Measurements from ENCODE around the gene ERFL.

The ERFL gene

GRCh38 chr19:41928754-41929535 lies 696 bp upstream of the ERFL start:
- DNase-seq (ENCODE audit: insufficient read length, low spot score): no peak
- FAIRE-seq: peak; percentile 85

- no peak for DNase-seq (ENCODE audit: insufficient read length, low spot score)
- FAIRE-seq: no peak
These were observed 604 bp downstream of the ERFL start for GRCh38 chr19:41927497-41928192.

- FAIRE-seq (no peak), DNase-seq (ENCODE audit: insufficient read length, low spot score) (no peak)
These were observed 1.3 kb downstream of the ERFL start for GRCh38 chr19:41926763-41927496.

- FAIRE-seq (no peak), DNase-seq (ENCODE audit: insufficient read length, low spot score) (no peak)
These were observed 2.1 kb downstream of the ERFL start for GRCh38 chr19:41926028-41926762.

GRCh38 chr19:41925208-41926003 lies 2.8 kb downstream of the ERFL start:
- FAIRE-seq: peak; percentile 44

GRCh38 chr19:41924151-41925145 lies 3.8 kb downstream of the ERFL start:
- peak; percentile 40 for FAIRE-seq

More at GRCh38 chr19:41925208-41926003, 2.8 kb downstream of the ERFL start:
- DNase-seq (ENCODE audit: insufficient read length, low spot score): no peak

GRCh38 chr19:41923045-41923788 lies 5.0 kb downstream of the ERFL start:
- DNase-seq (ENCODE audit: insufficient read length, low spot score) (no peak), FAIRE-seq (no peak)

More at GRCh38 chr19:41924151-41925145, 3.8 kb downstream of the ERFL start:
- DNase-seq (ENCODE audit: insufficient read length, low spot score): no peak

GRCh38 chr19:41922585-41922984 lies 5.7 kb downstream of the ERFL start:
- DNase-seq (ENCODE audit: insufficient read length, low spot score) (no peak), FAIRE-seq (no peak)

- DNase-seq (ENCODE audit: insufficient read length, low spot score) (no peak), FAIRE-seq (no peak)
These were observed 6.4 kb downstream of the ERFL start for GRCh38 chr19:41921577-41922576.

- DNase-seq (ENCODE audit: insufficient read length, low spot score): no peak
- FAIRE-seq: no peak
These were observed 7.2 kb downstream of the ERFL start for GRCh38 chr19:41920882-41921576.

GRCh38 chr19:41919948-41920712 lies 8.1 kb downstream of the ERFL start:
- DNase-seq (ENCODE audit: insufficient read length, low spot score) (no peak), FAIRE-seq (peak; percentile 97)

- DNase-seq (ENCODE audit: insufficient read length, low spot score) (no peak), FAIRE-seq (no peak)
These were observed 9.5 kb downstream of the ERFL start for GRCh38 chr19:41918653-41919244.

- no peak for FAIRE-seq
- DNase-seq (ENCODE audit: insufficient read length, low spot score): no peak
These were observed 10.2 kb downstream of the ERFL start for GRCh38 chr19:41918095-41918494.

GRCh38 chr19:41917676-41918075 lies 10.6 kb downstream of the ERFL start:
- FAIRE-seq: peak; percentile 38
- DNase-seq (ENCODE audit: insufficient read length, low spot score): no peak

- FAIRE-seq (peak; percentile 85), DNase-seq (ENCODE audit: insufficient read length, low spot score) (no peak)
These were observed 12.4 kb downstream of the ERFL start for GRCh38 chr19:41915776-41916414.

Measured in HTR-8/SVneo (cell line).